ENCODE results near the gene ULBP1. TPM values are rescaled to one million over a fixed set of nuclear protein-coding genes. Genes with fewer than 3 reads are reported as not detected.
"Not testable (repeated sequence)": the region's sequence is repeated elsewhere in the genome, so short reads cannot be mapped to it uniquely, and the experiment has no call there.

The ULBP1 gene
- polyA plus RNA-seq, 1 experiment = 2.6 TPM

GRCh38 chr6:149939356-149939648 is 24.4 kb upstream of the ULBP1 start:
- no peak overlapping the region for H3K4me3 ChIP-seq (ENCODE audit: low read depth, low read length)
- no peaks in the 10 kb centered on the region for H3K36me3 ChIP-seq (ENCODE audit: control insufficient read depth, insufficient read depth, low read length)
- no peak for DNase-seq (ENCODE audit: low read depth)
- POLR2A ChIA-PET = no interaction called here
- CTCF ChIA-PET = interaction anchor here (1.1 kb wide), 1 partner anchor 78 kb away, joined by 7 read pairs; no protein-coding TSS in a partner anchor
- TF ChIP-seq, protein P1, sequence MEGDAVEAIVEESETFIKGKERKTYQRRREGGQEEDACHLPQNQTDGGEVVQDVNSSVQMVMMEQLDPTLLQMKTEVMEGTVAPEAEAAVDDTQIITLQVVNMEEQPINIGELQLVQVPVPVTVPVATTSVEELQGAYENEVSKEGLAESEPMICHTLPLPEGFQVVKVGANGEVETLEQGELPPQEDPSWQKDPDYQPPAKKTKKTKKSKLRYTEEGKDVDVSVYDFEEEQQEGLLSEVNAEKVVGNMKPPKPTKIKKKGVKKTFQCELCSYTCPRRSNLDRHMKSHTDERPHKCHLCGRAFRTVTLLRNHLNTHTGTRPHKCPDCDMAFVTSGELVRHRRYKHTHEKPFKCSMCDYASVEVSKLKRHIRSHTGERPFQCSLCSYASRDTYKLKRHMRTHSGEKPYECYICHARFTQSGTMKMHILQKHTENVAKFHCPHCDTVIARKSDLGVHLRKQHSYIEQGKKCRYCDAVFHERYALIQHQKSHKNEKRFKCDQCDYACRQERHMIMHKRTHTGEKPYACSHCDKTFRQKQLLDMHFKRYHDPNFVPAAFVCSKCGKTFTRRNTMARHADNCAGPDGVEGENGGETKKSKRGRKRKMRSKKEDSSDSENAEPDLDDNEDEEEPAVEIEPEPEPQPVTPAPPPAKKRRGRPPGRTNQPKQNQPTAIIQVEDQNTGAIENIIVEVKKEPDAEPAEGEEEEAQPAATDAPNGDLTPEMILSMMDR (IDR thresholded peaks at IDR 0.05; ENCODE audit: insufficient read depth, low read depth, low read length) = no peak
- peaks cover 15% of the 10 kb centered on the region for H3K27me3 ChIP-seq (ENCODE audit: control insufficient read depth, insufficient read depth, low read length)

GRCh38 chr6:149939909-149940671 is 23.7 kb upstream of the ULBP1 start:
- no peak for DNase-seq (ENCODE audit: low read depth)
- H3K36me3 ChIP-seq (ENCODE audit: control insufficient read depth, insufficient read depth, low read length) = no peaks in the 10 kb centered on the region
- H3K4me3 ChIP-seq (ENCODE audit: low read depth, low read length) = no peak overlapping the region
- TF ChIP-seq, protein P1 (IDR thresholded peaks at IDR 0.05; ENCODE audit: insufficient read depth, low read depth, low read length) = no peak
- H3K27me3 ChIP-seq (ENCODE audit: control insufficient read depth, insufficient read depth, low read length) = peaks cover 13% of the 10 kb centered on the region
- ChIA-PET CTCF (interaction anchor here (1.3 to 1.9 kb wide), 2 partner anchors 67 to 76 kb away, joined by 3 to 11 read pairs; no protein-coding TSS in a partner anchor), POLR2A (no interaction called here)

- ChIA-PET CTCF (interaction anchor here (1.3 to 1.9 kb wide), 2 partner anchors 66 to 76 kb away, joined by 3 to 11 read pairs; no protein-coding TSS in a partner anchor), POLR2A (no interaction called here)
- DNase-seq (ENCODE audit: low read depth) = no peak
- peaks cover 9% of the 10 kb centered on the region for H3K27me3 ChIP-seq (ENCODE audit: control insufficient read depth, insufficient read depth, low read length)
- no peaks in the 10 kb centered on the region for H3K36me3 ChIP-seq (ENCODE audit: control insufficient read depth, insufficient read depth, low read length)
- no peak overlapping the region for H3K4me3 ChIP-seq (ENCODE audit: low read depth, low read length)
- TF ChIP-seq, protein P1 (IDR thresholded peaks at IDR 0.05; ENCODE audit: insufficient read depth, low read depth, low read length) = no peak
Observed at GRCh38 chr6:149940672-149940982, 23.1 kb upstream of the ULBP1 start.

GRCh38 chr6:149941583-149942460 is 21.9 kb upstream of the ULBP1 start, which contains the start of gene ULBP2:
Gene ULBP2, plus strand, starts transcription at chr6:149942014. Its CDS starts 59 bp downstream, at chr6:149942073.
- H3K36me3 ChIP-seq (ENCODE audit: control insufficient read depth, insufficient read depth, low read length) = no peaks in the 10 kb centered on the region
- TF ChIP-seq, protein P1 (IDR thresholded peaks at IDR 0.05; ENCODE audit: insufficient read depth, low read depth, low read length) = no peak
- peak; percentile 73 for DNase-seq (ENCODE audit: low read depth)
- ChIA-PET POLR2A (no interaction called here), CTCF (interaction anchor here (1.9 kb wide), 1 partner anchor 75 kb away, joined by 11 read pairs; no protein-coding TSS in a partner anchor)
- H3K27me3 ChIP-seq (ENCODE audit: control insufficient read depth, insufficient read depth, low read length) = peaks cover 6% of the 10 kb centered on the region
- peak within 1 kb of the TSS; percentile 88 for H3K4me3 ChIP-seq (ENCODE audit: low read depth, low read length)

DNA sequence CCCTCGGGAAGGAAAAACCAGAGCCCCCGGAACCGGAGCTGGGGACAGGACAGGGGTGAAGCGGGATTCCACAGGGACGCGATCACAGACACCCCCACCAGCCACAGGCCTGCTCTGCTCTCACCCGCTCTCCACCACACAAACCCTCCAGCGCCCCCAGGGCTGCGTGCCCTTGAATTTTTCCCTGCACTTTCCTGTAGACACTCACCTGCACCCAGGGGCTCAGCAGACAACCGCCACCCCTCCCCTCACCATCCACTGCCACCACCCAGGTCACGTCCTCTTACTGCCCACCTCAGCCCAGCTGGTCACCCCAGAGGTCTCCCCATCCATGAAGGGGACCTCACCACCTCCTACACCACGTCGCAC is 21.3 kb upstream of the ULBP1 start:
- Histone ChIP-seq H3K36me3 (ENCODE audit: control insufficient read depth, insufficient read depth, low read length) (no peaks in the 10 kb centered on the region), H3K4me3 (ENCODE audit: low read depth, low read length) (peak overlapping the region; percentile 88), H3K27me3 (ENCODE audit: control insufficient read depth, insufficient read depth, low read length) (peaks cover 3% of the 10 kb centered on the region)
- DNase-seq (ENCODE audit: low read depth) = no peak
- TF ChIP-seq, protein P1 (IDR thresholded peaks at IDR 0.05; ENCODE audit: insufficient read depth, low read depth, low read length) = no peak
- ChIA-PET CTCF (no interaction called here), POLR2A (no interaction called here)

GRCh38 chr6:149943321-149943720 is 20.4 kb upstream of the ULBP1 start:
- CTCF ChIA-PET, POLR2A ChIA-PET: not testable (repeated sequence)

GRCh38 chr6:149945276-149945675 is 18.5 kb upstream of the ULBP1 start:
- DNase-seq (ENCODE audit: low read depth); CTCF ChIA-PET; H3K27me3 ChIP-seq (ENCODE audit: control insufficient read depth, insufficient read depth, low read length); H3K36me3 ChIP-seq (ENCODE audit: control insufficient read depth, insufficient read depth, low read length); POLR2A ChIA-PET; H3K4me3 ChIP-seq (ENCODE audit: low read depth, low read length): not testable (repeated sequence)

More at GRCh38 chr6:149943321-149943720, 20.4 kb upstream of the ULBP1 start:
- H3K36me3 ChIP-seq (ENCODE audit: control insufficient read depth, insufficient read depth, low read length); H3K4me3 ChIP-seq (ENCODE audit: low read depth, low read length); H3K27me3 ChIP-seq (ENCODE audit: control insufficient read depth, insufficient read depth, low read length); DNase-seq (ENCODE audit: low read depth): not testable (repeated sequence)

Measured in BJ (cell line).